MM.1S (cell line): Measurements from ENCODE around the gene PACS2.

Experiments
- EZH2phosphoT487 ChIP-seq: fragments of 300-600 bp; sonication (generic); IDR thresholded peaks from 2 replicates; pipeline ENCODE4 v1.6.1; 2018; ENCODE audit warnings: antibody characterized with exemption, low read length
- TF ChIP-seq, protein P1 (sequence below): fragments of 300-600 bp; sonication (generic); IDR thresholded peaks from 2 replicates; pipeline ENCODE4 v1.5.1; 2016; ENCODE audit warnings: antibody characterized with exemption, low read length, mixed read lengths

DNA sequence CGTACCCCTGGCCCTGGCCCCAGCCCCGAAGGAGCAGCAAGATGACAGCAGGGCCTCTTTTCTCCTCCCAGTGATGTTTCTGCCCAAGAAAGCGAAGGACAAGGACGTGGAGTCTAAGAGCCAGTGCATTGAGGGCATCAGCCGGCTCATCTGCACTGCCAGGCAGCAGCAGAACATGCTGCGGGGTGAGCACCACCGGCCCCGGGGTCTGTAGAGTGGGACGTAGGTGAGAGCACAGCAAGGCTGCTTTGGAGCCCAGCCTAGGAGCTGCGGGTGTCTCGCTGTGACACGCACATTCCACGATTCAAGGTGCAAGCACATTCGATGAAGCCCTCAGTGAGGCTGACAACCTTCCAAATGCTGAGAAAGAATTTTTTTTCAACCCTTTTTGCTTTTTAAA, 78.6 kb downstream of the PACS2 start:
- TF ChIP-seq, protein P1, sequence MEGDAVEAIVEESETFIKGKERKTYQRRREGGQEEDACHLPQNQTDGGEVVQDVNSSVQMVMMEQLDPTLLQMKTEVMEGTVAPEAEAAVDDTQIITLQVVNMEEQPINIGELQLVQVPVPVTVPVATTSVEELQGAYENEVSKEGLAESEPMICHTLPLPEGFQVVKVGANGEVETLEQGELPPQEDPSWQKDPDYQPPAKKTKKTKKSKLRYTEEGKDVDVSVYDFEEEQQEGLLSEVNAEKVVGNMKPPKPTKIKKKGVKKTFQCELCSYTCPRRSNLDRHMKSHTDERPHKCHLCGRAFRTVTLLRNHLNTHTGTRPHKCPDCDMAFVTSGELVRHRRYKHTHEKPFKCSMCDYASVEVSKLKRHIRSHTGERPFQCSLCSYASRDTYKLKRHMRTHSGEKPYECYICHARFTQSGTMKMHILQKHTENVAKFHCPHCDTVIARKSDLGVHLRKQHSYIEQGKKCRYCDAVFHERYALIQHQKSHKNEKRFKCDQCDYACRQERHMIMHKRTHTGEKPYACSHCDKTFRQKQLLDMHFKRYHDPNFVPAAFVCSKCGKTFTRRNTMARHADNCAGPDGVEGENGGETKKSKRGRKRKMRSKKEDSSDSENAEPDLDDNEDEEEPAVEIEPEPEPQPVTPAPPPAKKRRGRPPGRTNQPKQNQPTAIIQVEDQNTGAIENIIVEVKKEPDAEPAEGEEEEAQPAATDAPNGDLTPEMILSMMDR, result no peak
- no peak for TF ChIP-seq EZH2phosphoT487
